Nasal cavity respiratory epithelium epithelial cell of viscerocranial mucosa (primary cell): ENCODE results near the gene MAT2A. TPM values are rescaled to one million over a fixed set of nuclear protein-coding genes. Genes with fewer than 3 reads are reported as not detected.

Source experiments
- total RNA-seq: library from RNA; depleted of rRNA; stranded (reverse); fragments of >200 nt; gene quantifications from 2 replicates; pipeline ENCODE4 v1.2.3, GENCODE V29; 2014

The MAT2A gene
- 124 and 286 TPM in 2 replicates for total RNA-seq

DNA sequence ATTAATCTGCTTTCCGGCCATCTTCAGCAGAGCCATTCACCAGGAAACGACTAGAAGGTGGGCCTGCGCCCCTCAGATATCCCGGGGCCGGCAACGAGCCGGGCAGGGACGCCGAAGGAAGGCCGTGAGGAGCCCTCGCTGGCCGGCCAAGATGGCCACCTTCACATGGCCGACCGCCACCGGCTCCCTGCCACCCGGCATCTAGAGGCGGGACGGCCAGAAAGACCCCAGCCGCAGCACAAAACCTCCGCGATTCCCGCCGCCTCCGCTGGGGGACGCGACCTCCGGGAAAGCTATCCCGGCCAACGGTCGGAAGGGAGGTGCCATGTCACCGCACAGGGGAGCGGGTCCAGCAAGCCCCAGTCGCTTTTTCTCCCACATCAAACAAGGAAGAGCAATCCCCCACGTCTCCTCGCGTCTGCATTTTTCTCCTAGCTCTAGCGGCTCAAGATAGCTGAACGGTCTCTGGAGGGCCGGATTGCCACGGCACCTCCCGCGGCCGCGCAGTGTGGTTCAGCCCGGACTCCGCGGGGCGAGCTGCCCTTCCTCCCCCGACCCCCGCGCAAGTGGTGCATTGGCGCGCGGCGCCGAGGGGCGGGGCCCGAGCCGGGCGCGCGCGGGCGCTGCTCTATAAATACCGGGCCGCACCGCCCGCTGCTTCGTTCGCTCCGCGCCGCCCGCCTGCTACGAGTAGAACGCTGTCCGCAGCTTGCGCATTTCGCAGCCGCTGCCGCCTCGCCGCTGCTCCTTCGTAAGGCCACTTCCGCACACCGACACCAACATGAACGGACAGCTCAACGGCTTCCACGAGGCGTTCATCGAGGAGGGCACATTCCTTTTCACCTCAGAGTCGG is at the start of gene MAT2A:
Gene MAT2A, plus strand, starts transcription at position 662 of the 854 bp plus-strand sequence. Its CDS starts 120 bp downstream, at position 782.

DNA sequence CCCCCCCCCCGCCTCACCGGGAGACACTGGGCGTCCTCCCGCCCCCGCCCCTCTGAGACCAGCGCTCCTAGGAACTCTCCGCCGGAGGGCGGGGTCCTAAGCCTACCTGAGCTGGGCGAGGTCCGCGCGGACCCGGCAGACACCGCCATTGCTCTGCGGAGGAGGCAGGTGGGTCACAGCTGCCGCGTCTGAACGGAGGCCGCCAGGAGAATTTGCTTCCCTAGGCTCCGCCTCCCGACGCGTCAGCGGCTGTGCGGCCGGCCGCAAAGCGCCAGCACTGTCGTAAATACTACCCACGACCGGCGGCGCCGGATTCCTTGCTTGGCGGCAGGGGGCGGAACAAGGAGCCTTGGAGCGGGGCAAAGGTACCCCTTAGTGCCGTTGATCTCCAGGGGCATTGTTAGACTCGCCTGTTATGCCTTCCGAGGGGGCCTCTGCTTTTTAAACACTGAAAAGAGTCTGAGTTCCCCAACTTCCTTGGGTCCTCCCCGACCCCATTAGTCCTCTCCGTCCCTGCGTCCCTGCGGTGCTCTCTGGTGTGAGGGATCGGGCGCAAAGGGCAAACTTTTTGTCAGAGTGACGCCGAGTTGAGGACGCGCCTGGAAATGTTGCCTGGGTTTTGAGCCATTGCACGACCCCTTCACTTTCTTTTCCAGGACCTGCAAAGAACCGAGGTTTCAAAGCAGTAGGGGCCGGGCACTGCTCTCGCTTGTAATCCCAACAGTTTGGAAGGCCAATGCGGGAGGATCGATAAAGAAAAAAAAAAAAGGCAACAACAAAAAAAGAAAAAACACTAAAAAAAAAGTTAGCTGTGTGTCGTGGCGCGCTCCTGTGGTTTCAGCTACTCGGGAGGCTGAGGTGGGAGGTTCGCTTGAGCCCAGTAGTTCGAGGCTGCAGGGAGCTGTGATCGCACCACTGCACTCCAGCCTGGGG is 22.6 kb downstream of the MAT2A start, which contains the start of gene GGCX:
Gene GGCX, minus strand, starts transcription at position 214 of the 933 bp plus-strand sequence. Its CDS starts 65 bp downstream, at position 149.

DNA sequence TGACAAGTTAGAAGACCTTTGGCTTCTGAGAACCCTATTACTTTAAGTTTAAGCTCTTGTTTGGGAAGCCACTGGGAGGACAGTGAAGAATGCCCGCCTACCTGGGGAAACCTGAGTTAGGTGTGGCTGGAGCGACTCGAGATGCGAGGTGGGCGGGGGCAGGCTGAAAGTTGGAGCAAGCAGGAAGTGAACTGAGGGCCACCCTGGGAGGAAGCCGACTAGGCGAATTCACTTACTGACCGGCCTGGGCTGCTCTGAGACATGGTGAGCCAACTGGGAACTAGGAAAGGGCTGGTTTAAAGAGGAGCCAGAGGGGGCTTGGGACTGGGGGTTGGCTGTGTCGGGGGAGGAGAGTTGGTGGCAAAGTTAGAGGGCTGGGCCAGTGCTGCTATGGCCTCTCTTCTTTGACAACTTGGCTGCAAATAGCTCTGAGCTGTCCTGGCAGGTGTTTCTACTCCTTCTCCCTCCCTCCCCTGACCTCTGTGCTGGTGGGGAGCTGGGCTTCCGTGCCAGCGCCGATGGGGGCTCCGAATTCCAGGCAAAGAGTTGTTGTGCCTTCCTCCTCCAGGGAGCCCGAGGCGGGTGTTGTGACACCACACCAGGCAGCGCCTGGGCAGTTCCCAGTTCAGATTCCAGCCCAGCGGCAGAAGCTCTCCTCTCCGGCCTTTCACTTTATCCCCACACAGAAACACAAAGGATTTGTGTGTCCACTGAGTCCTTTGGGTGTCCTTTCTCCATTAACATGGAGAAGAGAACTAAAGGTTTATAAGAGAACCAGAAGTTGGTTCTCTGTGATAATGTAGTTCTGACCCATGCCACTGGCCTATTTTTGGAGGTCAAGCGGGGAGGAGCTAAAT is 38.6 kb downstream of the MAT2A start, which contains the start of gene VAMP8:
Gene VAMP8, plus strand, starts transcription at position 201 of the 857 bp plus-strand sequence. Its CDS starts 61 bp downstream, at position 262.

DNA sequence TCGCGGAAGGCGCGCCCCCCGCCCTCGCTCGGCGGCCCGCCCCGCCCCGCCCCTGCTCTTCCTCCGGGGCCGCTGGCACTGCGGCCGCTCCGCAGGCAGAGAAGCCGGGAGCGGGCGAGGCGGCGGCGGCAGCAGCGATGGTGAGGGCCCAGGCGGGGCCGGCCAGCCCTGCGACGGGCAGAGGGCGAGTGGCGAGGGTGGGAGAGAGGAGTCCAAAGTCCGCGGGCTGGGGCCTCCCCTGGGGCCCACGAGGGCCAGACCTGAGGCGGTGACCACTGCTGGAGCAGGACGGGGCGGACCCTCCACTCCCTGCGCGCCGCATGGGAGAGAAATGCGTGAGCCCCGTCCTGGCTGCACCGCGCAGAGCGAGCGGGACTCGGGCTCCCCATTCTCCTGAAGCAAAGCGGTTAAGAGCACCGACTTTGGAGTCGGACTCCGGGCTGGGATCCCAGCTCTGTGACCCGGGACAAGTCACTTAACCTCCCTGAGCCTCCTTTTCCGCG is 45.4 kb downstream of the MAT2A start, which contains the start of gene VAMP5:
Gene VAMP5, plus strand, starts transcription at position 78 of the 503 bp plus-strand sequence. Its CDS starts 60 bp downstream, at position 138.

Other genes starting within 250 kb of the MAT2A start
- 31.8 and 72.2 TPM in 2 replicates for gene TGOLN2, start 211.2 kb upstream of the MAT2A start, total RNA-seq
- 85.4 and 99.7 TPM in 2 replicates for gene RETSAT, start 184.6 kb upstream of the MAT2A start, total RNA-seq
- 18.5 and 25.6 TPM in 2 replicates for gene ELMOD3, start 184.4 kb upstream of the MAT2A start, total RNA-seq
- 306 and 511 TPM in 2 replicates for gene CAPG, start 128.8 kb upstream of the MAT2A start, total RNA-seq
- gene SH2D6, start 120.5 kb upstream of the MAT2A start, total RNA-seq, result under 0.01 and 0.28 TPM in 2 replicates
- gene GGCX, start 22.3 kb downstream of the MAT2A start, total RNA-seq, result 38.1 and 40.0 TPM in 2 replicates
- gene VAMP8, start 38.4 kb downstream of the MAT2A start, total RNA-seq, result 38.3 and 42.2 TPM in 2 replicates
- gene VAMP5, start 45.3 kb downstream of the MAT2A start, total RNA-seq, result 2.7 and 3.3 TPM in 2 replicates
- gene RNF181, start 56.6 kb downstream of the MAT2A start, total RNA-seq, result 119 and 222 TPM in 2 replicates
- 5.8 and 15.1 TPM in 2 replicates for gene TMEM150A, start 63.5 kb downstream of the MAT2A start, total RNA-seq
- gene C2orf68, start 72.9 kb downstream of the MAT2A start, total RNA-seq, result 11.9 and 19.1 TPM in 2 replicates
- 34.9 and 49.3 TPM in 2 replicates for gene USP39, start 77.0 kb downstream of the MAT2A start, total RNA-seq
- gene SFTPB, start 129.0 kb downstream of the MAT2A start, total RNA-seq, result not detected in 2 replicates
- gene GNLY, start 155.2 kb downstream of the MAT2A start, total RNA-seq, result under 0.01 TPM in 1 of 2 replicates, not detected in the other
- gene ATOH8, start 214.8 kb downstream of the MAT2A start, total RNA-seq, result 0.07 TPM in 1 of 2 replicates, not detected in the other